Measurements from ENCODE around the gene CDH23. TPM values are rescaled to one million over a fixed set of nuclear protein-coding genes. Genes with fewer than 3 reads are reported as not detected.

The CDH23 gene
- total and polyA plus RNA-seq, 10 of the 15 experiments (the other 5 are each of a cell fraction or from before 2014, with no cell fraction given): 0.09 to 0.40 (median 0.15) TPM; not detected in 1

GRCh38 chr10:71374481-71375233 lies 22.1 kb upstream of the CDH23 start:
- ChIA-PET SMC1A (ENCODE audit: uncharacterized antibody, unreplicated experiment) (interaction anchor here (0.7 to 18.0 kb wide), 5 partner anchors 11 to 394 kb away, joined by 3 to 249 read pairs (median 3); partner anchors contain the start of gene SLC29A3), RAD21 (ENCODE audit: unreplicated experiment) (interaction anchor here (1.6 to 7.2 kb wide), 3 partner anchors 10 to 55 kb away, joined by 6 to 77 read pairs (median 40); partner anchors contain the start of gene SLC29A3), POLR2A (interaction anchor here (0.6 to 1.9 kb wide), 2 partner anchors 55 to 1267 kb away, joined by 3 to 10 read pairs; partner anchors contain the start of gene SLC29A3), CTCF (interaction anchor here (1.6 to 17.5 kb wide), 5 partner anchors 9 to 322 kb away, joined by 3 to 359 read pairs (median 5); partner anchors contain the start of gene SLC29A3)
- H3K9me3 ChIP-seq (replicated peaks; ENCODE audit: control insufficient read depth, insufficient read depth, low read length): no peaks in the 10 kb centered on the region
- 90% methylated on average over 11 of the region's 11 CpGs for WGBS (ENCODE audit: insufficient coverage, insufficient replicate concordance, low lambda C conversion rate, missing lambda C conversion rate)
- H3K36me3 ChIP-seq (ENCODE audit: control insufficient read depth in 2 of 2, insufficient read depth in 2 of 2, low read length in 1 of 2): no peaks in the 10 kb centered on the region
- no peak overlapping the region for H3K4me2 ChIP-seq (ENCODE audit: control insufficient read depth, insufficient read depth)
- H3K79me2 ChIP-seq (ENCODE audit: control insufficient read depth, insufficient read depth, low read length): no peaks in the 10 kb centered on the region
- H3K4me1 ChIP-seq (ENCODE audit: control insufficient read depth, insufficient read depth, low read length): peaks cover 61% of the 10 kb centered on the region
- H3K27ac ChIP-seq (ENCODE audit: control insufficient read depth, insufficient read depth): no peak overlapping the region
- intact Hi-C loops (cut with micrococcal nuclease; ENCODE audit: unreplicated experiment) (loop anchor here (5.0 kb wide), 1 partner anchor 673 kb away; no protein-coding TSS in a partner anchor), in situ Hi-C loops (cut with MboI) (no loop called here)
- no peak overlapping the region for H3K4me3 ChIP-seq
- H3K9ac ChIP-seq (ENCODE audit: control insufficient read depth, insufficient read depth, low read length): no peak overlapping the region
- FAIRE-seq: no peak
- H3K27me3 ChIP-seq (replicated peaks in 1 of 2; ENCODE audit: control insufficient read depth in 2 of 2, insufficient read depth in 2 of 2, low read length in 1 of 2): no peaks in the 10 kb centered on the region
- no TSS peak for BruUV-seq (replicated peaks)
- no peak for ATAC-seq
- H2AFZ ChIP-seq (ENCODE audit: control insufficient read depth, low read depth, low read length): no peak overlapping the region
- H4K20me1 ChIP-seq (ENCODE audit: control insufficient read depth, insufficient read depth): no peaks in the 10 kb centered on the region
- DNase-seq (ENCODE audit: low read depth, low spot score): no peak
- TF ChIP-seq CREB1 (IDR thresholded peaks at IDR 0.05; ENCODE audit: low read depth) (no peak), PRDM15 (CRISPR knock-in tag; IDR thresholded peaks at IDR 0.05) (no peak), BCLAF1 (IDR thresholded peaks at IDR 0.05) (no peak), PBX3 (IDR thresholded peaks at IDR 0.05; ENCODE audit: insufficient replicate concordance, low read depth, low read length) (no peak), RFX5 (IDR thresholded peaks at IDR 0.05; ENCODE audit: low read depth, low read length) (no peak), CEBPB (IDR thresholded peaks at IDR 0.05; ENCODE audit: borderline replicate concordance in 1 of 2, low read depth in 2 of 2, low read length in 2 of 2) (no peak), ESRRA (IDR thresholded peaks at IDR 0.05; ENCODE audit: low read length) (no peak), SUPT20H (IDR thresholded peaks at IDR 0.05; ENCODE audit: borderline replicate concordance, control insufficient read depth, low read depth, low read length) (no peak), EGR1 (IDR thresholded peaks at IDR 0.05; ENCODE audit: borderline replicate concordance in 1 of 2, low read depth in 2 of 2, low read length in 2 of 2) (no peak), BMI1 (IDR thresholded peaks at IDR 0.05; ENCODE audit: borderline replicate concordance) (no peak), KAT2A (conservative IDR thresholded peaks at IDR 0.05; ENCODE audit: control insufficient read depth, low read depth, low read length) (no peak), ZNF207 (IDR thresholded peaks at IDR 0.05; ENCODE audit: borderline replicate concordance) (no peak), EED (IDR thresholded peaks at IDR 0.05; ENCODE audit: low read depth) (no peak), MAX (IDR thresholded peaks at IDR 0.05; ENCODE audit: low read depth, low read length) (no peak)

Measured in GM12878 (cell line).